ENCODE results near the gene SOX4.
A peak's percentile ranks its signal among the peaks of the same experiment; 100 is the strongest.

The SOX4 gene

GRCh38 chr6:21587961-21588480, 5.5 kb upstream of the SOX4 start:
- TF ChIP-seq, protein P1, sequence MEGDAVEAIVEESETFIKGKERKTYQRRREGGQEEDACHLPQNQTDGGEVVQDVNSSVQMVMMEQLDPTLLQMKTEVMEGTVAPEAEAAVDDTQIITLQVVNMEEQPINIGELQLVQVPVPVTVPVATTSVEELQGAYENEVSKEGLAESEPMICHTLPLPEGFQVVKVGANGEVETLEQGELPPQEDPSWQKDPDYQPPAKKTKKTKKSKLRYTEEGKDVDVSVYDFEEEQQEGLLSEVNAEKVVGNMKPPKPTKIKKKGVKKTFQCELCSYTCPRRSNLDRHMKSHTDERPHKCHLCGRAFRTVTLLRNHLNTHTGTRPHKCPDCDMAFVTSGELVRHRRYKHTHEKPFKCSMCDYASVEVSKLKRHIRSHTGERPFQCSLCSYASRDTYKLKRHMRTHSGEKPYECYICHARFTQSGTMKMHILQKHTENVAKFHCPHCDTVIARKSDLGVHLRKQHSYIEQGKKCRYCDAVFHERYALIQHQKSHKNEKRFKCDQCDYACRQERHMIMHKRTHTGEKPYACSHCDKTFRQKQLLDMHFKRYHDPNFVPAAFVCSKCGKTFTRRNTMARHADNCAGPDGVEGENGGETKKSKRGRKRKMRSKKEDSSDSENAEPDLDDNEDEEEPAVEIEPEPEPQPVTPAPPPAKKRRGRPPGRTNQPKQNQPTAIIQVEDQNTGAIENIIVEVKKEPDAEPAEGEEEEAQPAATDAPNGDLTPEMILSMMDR (IDR thresholded peaks at IDR 0.05; ENCODE audit: low read length, missing control alignments) = no peak
- H3K4me3 ChIP-seq (replicated peaks; ENCODE audit: low read depth, low read length) = peak overlapping the region; percentile 78
- peak; percentile 57 for DNase-seq (ENCODE audit: low read depth)

- DNase-seq (ENCODE audit: low read depth) = peak; percentile 92
Measured at GRCh38 chr6:21588481-21589351, 4.8 kb upstream of the SOX4 start.

DNA sequence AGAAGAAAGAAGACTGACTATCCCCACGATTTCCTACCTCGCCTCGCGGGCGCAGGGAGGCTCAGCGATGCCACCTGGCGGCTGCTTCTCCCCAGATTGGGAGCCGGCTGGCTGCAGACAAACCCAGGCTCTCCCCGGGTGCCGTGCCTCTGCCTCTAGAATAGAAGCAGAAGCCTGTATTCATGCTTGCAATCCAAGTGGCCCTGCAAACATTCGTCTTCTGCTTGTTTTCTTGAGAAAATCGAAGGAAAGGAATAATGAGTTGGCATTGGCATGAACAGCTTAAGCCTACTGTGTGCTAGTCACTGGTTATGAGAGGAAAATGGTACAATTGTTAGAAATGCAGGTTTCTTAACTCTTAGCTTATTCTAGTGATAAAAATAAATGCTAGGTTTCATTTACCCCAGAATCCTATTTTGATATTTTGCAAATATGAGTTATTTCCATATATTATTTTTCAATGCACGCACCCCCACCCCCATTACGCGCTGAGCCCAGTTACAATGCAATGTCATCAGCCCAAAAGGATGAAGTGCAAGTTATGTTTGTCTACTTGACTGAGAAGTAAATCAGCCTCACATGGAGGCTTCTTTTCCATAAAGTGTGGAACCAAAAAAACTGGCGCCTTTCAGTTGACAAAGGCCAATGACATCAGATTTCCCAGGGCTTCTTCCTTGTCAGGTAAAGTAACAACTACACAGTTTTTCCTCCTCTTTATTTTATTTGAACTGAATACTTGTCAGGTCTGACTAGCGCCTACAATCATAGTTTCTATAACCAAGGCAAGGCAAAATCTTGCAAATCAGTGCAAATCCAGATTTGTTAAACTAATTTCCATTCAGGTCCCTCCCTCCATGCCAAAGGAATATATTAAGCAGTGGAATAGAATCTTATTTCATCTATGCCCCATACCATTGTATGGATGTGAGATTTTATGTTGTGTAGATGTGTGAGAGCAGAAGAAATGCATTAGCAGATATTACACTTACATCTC, 3.9 kb upstream of the SOX4 start:
- DNase-seq (ENCODE audit: low read depth) = peak; percentile 86
- TF ChIP-seq, protein P1 (IDR thresholded peaks at IDR 0.05; ENCODE audit: low read length, missing control alignments) = peak; percentile 92
- H3K4me3 ChIP-seq (replicated peaks; ENCODE audit: low read depth, low read length) = peak overlapping the region; percentile 78

More at GRCh38 chr6:21588481-21589351, 4.8 kb upstream of the SOX4 start:
- TF ChIP-seq, protein P1 (IDR thresholded peaks at IDR 0.05; ENCODE audit: low read length, missing control alignments) = no peak
- peak overlapping the region; percentile 78 for H3K4me3 ChIP-seq (replicated peaks; ENCODE audit: low read depth, low read length)

DNA sequence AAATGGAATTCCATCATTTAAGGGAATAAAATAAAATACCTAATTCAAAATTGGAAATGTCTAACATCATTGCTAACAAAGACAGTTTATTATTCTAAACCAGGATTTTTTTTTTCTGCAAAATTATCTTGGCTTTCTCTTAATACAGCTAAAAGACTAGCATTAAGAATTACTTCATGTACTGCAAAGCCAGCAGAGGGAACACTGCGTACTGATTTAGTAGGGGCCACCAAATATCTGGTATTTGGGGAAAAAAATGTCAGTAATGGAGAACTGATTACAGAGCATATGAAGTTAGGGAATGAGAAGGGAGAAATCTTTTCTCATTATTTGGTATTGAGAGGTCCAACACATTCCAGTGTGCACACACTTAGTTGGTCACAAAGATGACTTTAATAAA, 3.2 kb upstream of the SOX4 start:
- H3K4me3 ChIP-seq (replicated peaks; ENCODE audit: low read depth, low read length) = no peak overlapping the region
- TF ChIP-seq, protein P1 (IDR thresholded peaks at IDR 0.05; ENCODE audit: low read length, missing control alignments) = peak; percentile 26
- peak; percentile 40 for DNase-seq (ENCODE audit: low read depth)

- TF ChIP-seq, protein P1 (IDR thresholded peaks at IDR 0.05; ENCODE audit: low read length, missing control alignments) = no peak
- no peak for DNase-seq (ENCODE audit: low read depth)
- no peak overlapping the region for H3K4me3 ChIP-seq (replicated peaks; ENCODE audit: low read depth, low read length)
Measured at GRCh38 chr6:21591446-21591845, 2.1 kb upstream of the SOX4 start.

- TF ChIP-seq, protein P1 (IDR thresholded peaks at IDR 0.05; ENCODE audit: low read length, missing control alignments) = no peak
- peak overlapping the region; percentile 92 for H3K4me3 ChIP-seq (replicated peaks; ENCODE audit: low read depth, low read length)
- DNase-seq (ENCODE audit: low read depth) = no peak
Measured at GRCh38 chr6:21592953-21593352, 598 bp upstream of the SOX4 start.
